K562 (cell line): ENCODE data around the gene SVIL. TPM values are rescaled to one million over a fixed set of nuclear protein-coding genes. Genes with fewer than 3 reads are reported as not detected.
A peak's percentile ranks its signal among the peaks of the same experiment; 100 is the strongest.

Experiments used
- CBFB ChIP-seq: sonication (generic); formaldehyde crosslinking; IDR thresholded peaks from 2 replicates; pipeline ENCODE4 v1.4.0; 2020; ENCODE audit warnings: mild to moderate bottlenecking, missing genetic modification reagents
- CBX1 ChIP-seq: sonication (generic); IDR thresholded peaks from 2 replicates; pipeline ENCODE4 v1.6.1; 2016; ENCODE audit warnings: antibody characterized with exemption, low read depth, mild to moderate bottlenecking
- CTBP1 ChIP-seq: fragments of 450-650 bp; IDR thresholded peaks from 2 replicates; pipeline ENCODE4 v1.6.1; 2016; ENCODE audit warnings: borderline replicate concordance
- HCFC1 ChIP-seq: IDR thresholded peaks from 2 replicates; pipeline ENCODE4 v1.6.1; 2012; ENCODE audit warnings: low read depth, low read length, improper control_type of control experiment
- HMGN3 ChIP-seq: IDR thresholded peaks from 2 replicates; pipeline ENCODE4 v1.6.1; 2011; ENCODE audit warnings: borderline replicate concordance, low read depth, mild to moderate bottlenecking, mixed read lengths, low read length; ENCODE audit not compliant: insufficient read length; ENCODE audit errors: extremely low read depth
- JUN ChIP-seq, 2 experiments: sonication (generic) in 1 of 2; formaldehyde crosslinking in 1 of 2; IDR thresholded peaks; 2 replicates each; pipeline versions ENCODE4 v1.6.1 to v1.8.0; 2012 to 2022; ENCODE audit warnings: borderline replicate concordance in 2 of 2, mild to moderate bottlenecking in 2 of 2, improper control_type of control experiment in 1 of 2, low read depth in 1 of 2, low read length in 1 of 2, missing genetic modification reagents in 1 of 2
- KAT7 ChIP-seq: sonication (generic); formaldehyde crosslinking; IDR thresholded peaks from 2 replicates; pipeline ENCODE4 v1.8.0; 2022; ENCODE audit warnings: missing genetic modification reagents, mild to moderate bottlenecking, borderline replicate concordance
- KAT8 ChIP-seq: fragments of 450-650 bp; IDR thresholded peaks from 2 replicates; pipeline ENCODE4 v1.6.1; 2016; ENCODE audit warnings: low read depth, mild to moderate bottlenecking
- MEIS2 ChIP-seq: fragments of 450-650 bp; IDR thresholded peaks from 2 replicates; pipeline ENCODE4 v1.6.1; 2014; ENCODE audit warnings: mild to moderate bottlenecking; ENCODE audit not compliant: partially characterized antibody
- MNT ChIP-seq, 2 experiments: fragments of 450-650 bp; conservative IDR thresholded peaks; 2 replicates each; pipeline ENCODE4 v1.6.1; 2017; ENCODE audit warnings: mild to moderate bottlenecking in 2 of 2, moderate library complexity in 2 of 2
- NFRKB ChIP-seq: fragments of 450-650 bp; IDR thresholded peaks from 2 replicates; pipeline ENCODE4 v1.6.1; 2016; ENCODE audit warnings: low read depth
- PCBP1 ChIP-seq: fragments of 200-400 bp; formaldehyde crosslinking; IDR thresholded peaks from 2 replicates; pipeline ENCODE4 v1.6.1; 2018; ENCODE audit warnings: mild to moderate bottlenecking, low read depth, low read length; ENCODE audit not compliant: poor library complexity, severe bottlenecking
- RBBP5 ChIP-seq: fragments of 200-600 bp; sonication (generic); IDR thresholded peaks from 2 replicates; pipeline ENCODE4 v1.6.1; 2012; ENCODE audit warnings: borderline replicate concordance, mild to moderate bottlenecking, low read length, control low read depth, inconsistent platforms; ENCODE audit not compliant: insufficient read depth, poor library complexity, severe bottlenecking
- SAP30 ChIP-seq: fragments of 200-600 bp; sonication (generic); IDR thresholded peaks from 2 replicates; pipeline ENCODE4 v1.6.1; 2012; ENCODE audit warnings: borderline replicate concordance, low read depth, mild to moderate bottlenecking, moderate library complexity, low read length, control low read depth, inconsistent platforms; ENCODE audit not compliant: insufficient read depth, poor library complexity, severe bottlenecking
- SUPT5H ChIP-seq: fragments of 450-650 bp; IDR thresholded peaks from 2 replicates; pipeline ENCODE4 v1.6.1; 2016
- TCF15 ChIP-seq: fragments of 250-450 bp; sonication (Bioruptor Pico); IDR thresholded peaks from 2 replicates; pipeline ENCODE4 v1.8.0; 2022; ENCODE audit warnings: moderate library complexity, mild to moderate bottlenecking, inconsistent platforms
- TCF7 ChIP-seq: sonication (generic); IDR thresholded peaks from 2 replicates; pipeline ENCODE4 v1.6.1; 2016; ENCODE audit warnings: antibody characterized with exemption, borderline replicate concordance
- TRIM28 ChIP-seq: fragments of 450-650 bp; IDR thresholded peaks from 2 replicates; pipeline ENCODE4 v1.6.1; 2017
- ZFX ChIP-seq: sonication (generic); formaldehyde crosslinking; IDR thresholded peaks from 2 replicates; pipeline ENCODE4 v1.8.0; 2022; ENCODE audit warnings: mild to moderate bottlenecking, missing genetic modification reagents, moderate library complexity
- ZNF12 ChIP-seq: sonication (generic); formaldehyde crosslinking; IDR thresholded peaks from 2 replicates; pipeline ENCODE4 v1.4.0; 2020; ENCODE audit warnings: mild to moderate bottlenecking, missing genetic modification reagents
- ZNF592 ChIP-seq: fragments of 450-650 bp; IDR thresholded peaks from 2 replicates; pipeline ENCODE4 v1.6.1; 2017; ENCODE audit warnings: antibody characterized with exemption, mild to moderate bottlenecking
- polyA plus RNA-seq, 8 experiments: library from polyadenylated mRNA; depleted of rRNA in 4 of 8; stranded (reverse) in 5 of 8; unstranded in 3 of 8; fragments of >200 nt; fragmentation: Nextera tagmentation in 2 of 8; fragmentation: Illumina TruSeq in 1 of 8; extraction: Ambion mirVana in 2 of 8; extraction: Trizol in 1 of 8; gene quantifications; 2 replicates each; pipeline versions ENCODE4 v1.2.1 to v1.2.3, GENCODE V29; 2011 to 2014; ENCODE audit warnings: inconsistent platforms in 1 of 8, missing spikeins in 1 of 8
- total RNA-seq, 7 experiments: library from RNA; depleted of rRNA in 6 of 7; stranded (reverse); fragments of >200 nt in 6 of 7; fragmentation: Illumina TruSeq in 2 of 7; extraction: Trizol in 2 of 7; gene quantifications; 2 replicates each; pipeline versions ENCODE4 v1.2.1 to v1.2.3, GENCODE V29; 2011 to 2021; ENCODE audit warnings: low replicate concordance in 1 of 7

Gene SVIL
- total and polyA plus RNA-seq, 9 of the 15 experiments (the other 6 are each of a cell fraction or from before 2014, with no cell fraction given), result under 0.01 to 0.18 (median 0.05) TPM; not detected in 3

- TF ChIP-seq KAT8, result no peak
- peak; percentile 74 for TF ChIP-seq SAP30
- TF ChIP-seq RBBP5, result peak; percentile 75
- TF ChIP-seq KAT7, result 0 out of 2 replicates have a peak, but pooled peaks have one; percentile 19
- TF ChIP-seq SUPT5H, result peak; percentile 80
- peak; percentile 62; the same call in 1 of the 2 replicates for TF ChIP-seq ZNF592
- TF ChIP-seq NFRKB, result 0 out of 2 replicates have a peak, but pooled peaks have one; percentile 77
- TF ChIP-seq TRIM28, result 0 out of 2 replicates have a peak, but pooled peaks have one; percentile 36
- TF ChIP-seq MNT (conservative IDR thresholded peaks at IDR 0.05), result peak; percentile 29 to 80; a peak in 2 of 4 replicates
- peak; percentile 38 for TF ChIP-seq PCBP1
- TF ChIP-seq JUN (IDR thresholded peaks at IDR 0.05; ENCODE audit: borderline replicate concordance, low read depth, low read length), result no peak
- no peak for TF ChIP-seq JUN (CRISPR knock-in tag; IDR thresholded peaks at IDR 0.05; ENCODE audit: borderline replicate concordance)
- peak; percentile 61 for TF ChIP-seq HMGN3
- TF ChIP-seq MEIS2, result peak; percentile 71
- TF ChIP-seq ZNF12 (CRISPR knock-in tag), result no peak
- TF ChIP-seq HCFC1, result 0 out of 2 replicates have a peak, but pooled peaks have one; percentile 4
- no peak for TF ChIP-seq TCF7
- peak; percentile 86 for TF ChIP-seq ZFX (CRISPR knock-in tag)
- TF ChIP-seq TCF15 (CRISPR knock-in tag), result no peak
- TF ChIP-seq CBX1, result 0 out of 2 replicates have a peak, but pooled peaks have one; percentile 70
- TF ChIP-seq CBFB (CRISPR knock-in tag), result no peak
- TF ChIP-seq CTBP1, result peak; percentile 94
Measured at GRCh38 chr10:29409241-29410054, 225.3 kb downstream of the SVIL start (continued).
